ENCODE data around the gene ATP2B2.
A peak's percentile ranks its signal among the peaks of the same experiment; 100 is the strongest.

Gene ATP2B2

GRCh38 chr3:10400050-10400748 lies 105.2 kb downstream of the ATP2B2 start:
- DNase-seq (ENCODE audit: low spot score) = no peak

GRCh38 chr3:10399634-10400033 lies 105.8 kb downstream of the ATP2B2 start:
- no peak for DNase-seq (ENCODE audit: low spot score)

- no peak for DNase-seq (ENCODE audit: low spot score)
Observed at GRCh38 chr3:10398341-10398740, 107.0 kb downstream of the ATP2B2 start.

- DNase-seq (ENCODE audit: low spot score) = no peak
Observed at GRCh38 chr3:10397879-10398278, 107.5 kb downstream of the ATP2B2 start.

GRCh38 chr3:10396931-10397330 lies 108.5 kb downstream of the ATP2B2 start:
- DNase-seq (ENCODE audit: low spot score) = no peak

- peak; percentile 45 for DNase-seq (ENCODE audit: low spot score)
Observed at GRCh38 chr3:10396083-10396482, 109.3 kb downstream of the ATP2B2 start.

- DNase-seq (ENCODE audit: low spot score) = peak; percentile 14
Observed at GRCh38 chr3:10395671-10396070, 109.7 kb downstream of the ATP2B2 start.

- no peak for DNase-seq (ENCODE audit: low spot score)
Observed at GRCh38 chr3:10395196-10395595, 110.2 kb downstream of the ATP2B2 start.

GRCh38 chr3:10394491-10395025 lies 110.8 kb downstream of the ATP2B2 start:
- no peak for DNase-seq (ENCODE audit: low spot score)

GRCh38 chr3:10393514-10393913 lies 111.9 kb downstream of the ATP2B2 start:
- DNase-seq (ENCODE audit: low spot score) = no peak

- no peak for DNase-seq (ENCODE audit: low spot score)
Observed at GRCh38 chr3:10392906-10393461, 112.4 kb downstream of the ATP2B2 start.

- no peak for DNase-seq (ENCODE audit: low spot score)
Observed at GRCh38 chr3:10392244-10392643, 113.1 kb downstream of the ATP2B2 start.

GRCh38 chr3:10391391-10391790 lies 114.0 kb downstream of the ATP2B2 start:
- DNase-seq (ENCODE audit: low spot score) = no peak

GRCh38 chr3:10390641-10391373 lies 114.6 kb downstream of the ATP2B2 start:
- no peak for DNase-seq (ENCODE audit: low spot score)

GRCh38 chr3:10389995-10390394 lies 115.4 kb downstream of the ATP2B2 start:
- DNase-seq (ENCODE audit: low spot score) = no peak

- DNase-seq (ENCODE audit: low spot score) = no peak
Observed at GRCh38 chr3:10389339-10389738, 116.0 kb downstream of the ATP2B2 start.

GRCh38 chr3:10387881-10388609 lies 117.3 kb downstream of the ATP2B2 start:
- DNase-seq (ENCODE audit: low spot score) = no peak

- no peak for DNase-seq (ENCODE audit: low spot score)
Observed at GRCh38 chr3:10386121-10386520, 119.3 kb downstream of the ATP2B2 start.

GRCh38 chr3:10384541-10385360 lies 120.6 kb downstream of the ATP2B2 start:
- no peak for DNase-seq (ENCODE audit: low spot score)

GRCh38 chr3:10383850-10384248 lies 121.5 kb downstream of the ATP2B2 start:
- DNase-seq (ENCODE audit: low spot score) = no peak
